Stimulated activated CD4-positive, alpha-beta T cell treated with anti-CD3 and anti-CD28 coated beads, Interleukin-2, amount 100 ng/mL, for 48 hours (primary cell): Measurements from ENCODE around the gene ADAMTSL3.
"Not testable (repeated sequence)": the region's sequence is repeated elsewhere in the genome, so short reads cannot be mapped to it uniquely, and the experiment has no call there.

ENCODE experiments used
- DNase-seq, 2 donors: peaks; one replicate each; pipeline ENCODE4 v3.0.0-alpha.2; 2020

Gene ADAMTSL3

GRCh38 chr15:83709811-83710210, 55.9 kb downstream of the ADAMTSL3 start:
- DNase-seq: no peak

DNA sequence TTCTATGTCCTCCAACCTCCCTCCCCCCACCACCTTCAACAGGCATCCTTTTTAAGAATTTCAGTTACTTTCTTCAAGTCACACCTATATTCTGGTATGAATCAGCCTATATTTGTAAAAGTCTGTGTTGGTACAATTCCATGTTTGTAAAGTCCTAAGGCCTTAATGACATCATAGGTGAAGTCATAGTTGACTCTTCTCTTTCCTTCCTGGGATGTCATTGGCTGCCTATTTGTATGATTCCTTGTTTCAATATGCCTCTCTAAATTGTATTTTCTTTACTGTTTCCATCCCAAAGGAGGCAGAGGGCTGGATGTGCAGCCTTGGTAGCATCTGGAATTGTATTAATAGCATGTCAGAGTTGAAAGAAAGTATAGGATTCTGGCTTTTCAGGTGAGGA, 56.5 kb downstream of the ADAMTSL3 start:
- no peak for DNase-seq

DNA sequence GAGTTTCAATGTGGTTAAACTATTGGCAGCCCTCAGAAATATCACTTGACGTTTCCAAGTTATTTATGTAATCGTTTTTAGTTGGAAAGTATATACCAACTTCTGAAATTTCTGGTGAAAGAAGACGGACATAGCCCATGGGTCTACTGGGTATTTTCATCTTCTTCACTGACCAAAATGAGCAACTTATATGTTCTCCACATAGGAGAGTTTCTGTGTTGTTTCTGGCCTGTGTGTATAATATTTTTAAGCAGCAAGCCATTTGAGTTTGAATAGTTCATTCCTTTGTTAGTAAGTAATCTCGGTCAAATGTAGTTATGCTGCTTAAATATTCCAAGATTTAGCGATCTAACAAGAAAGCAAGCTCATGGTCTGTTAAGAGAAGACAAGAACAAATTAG, 57.3 kb downstream of the ADAMTSL3 start:
- DNase-seq: no peak

DNA sequence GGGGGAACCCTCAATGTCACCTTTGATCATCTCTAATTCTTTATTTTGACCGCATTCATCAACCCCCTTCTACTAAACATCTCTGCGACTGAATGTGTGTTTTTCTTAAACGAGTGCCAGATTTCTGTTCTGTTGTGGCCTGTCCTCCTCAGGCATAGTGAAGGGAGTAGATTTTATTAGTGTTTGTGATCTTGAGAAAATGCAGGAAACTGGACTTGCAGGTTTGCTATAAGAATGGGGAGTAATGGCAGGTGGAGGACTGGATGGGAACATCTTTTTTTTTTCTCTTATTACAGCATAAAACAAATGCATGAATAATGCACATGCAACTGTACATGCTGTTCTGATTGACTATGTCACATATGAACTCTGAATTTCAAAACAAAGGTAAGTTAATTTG, 59.3 kb downstream of the ADAMTSL3 start:
- DNase-seq: no peak

DNA sequence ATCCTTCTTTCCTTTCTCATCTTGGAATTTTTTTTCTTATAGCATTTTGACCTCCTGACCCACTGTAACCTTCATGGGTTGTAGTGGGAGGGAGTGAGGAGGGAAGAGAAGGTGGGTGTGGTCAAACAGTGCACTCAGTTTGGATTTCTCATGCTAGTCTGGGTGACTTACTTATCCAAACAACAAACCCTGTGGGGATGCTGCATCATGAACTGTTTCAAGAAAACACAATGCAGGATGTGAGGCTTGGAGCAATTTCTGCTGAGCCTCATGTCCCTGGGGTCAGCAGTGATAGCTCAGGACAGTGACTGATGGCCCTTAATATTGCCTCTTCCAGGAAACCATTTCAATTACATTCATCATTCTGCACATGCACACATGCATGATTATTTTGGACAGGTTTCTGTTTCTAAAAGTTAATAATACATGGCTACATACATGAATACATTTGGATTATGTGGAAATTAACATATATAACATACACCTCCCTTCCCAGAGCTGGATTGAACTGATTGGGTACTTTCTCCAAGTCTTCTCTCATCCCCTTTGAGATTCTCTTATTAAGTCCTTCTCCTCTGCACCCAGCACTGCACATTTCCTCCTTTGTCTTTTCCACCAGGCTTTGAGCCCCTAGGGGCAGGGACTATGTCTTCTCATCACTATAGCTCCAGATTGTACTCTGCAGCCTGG, 61.2 kb downstream of the ADAMTSL3 start:
- no peak for DNase-seq

DNA sequence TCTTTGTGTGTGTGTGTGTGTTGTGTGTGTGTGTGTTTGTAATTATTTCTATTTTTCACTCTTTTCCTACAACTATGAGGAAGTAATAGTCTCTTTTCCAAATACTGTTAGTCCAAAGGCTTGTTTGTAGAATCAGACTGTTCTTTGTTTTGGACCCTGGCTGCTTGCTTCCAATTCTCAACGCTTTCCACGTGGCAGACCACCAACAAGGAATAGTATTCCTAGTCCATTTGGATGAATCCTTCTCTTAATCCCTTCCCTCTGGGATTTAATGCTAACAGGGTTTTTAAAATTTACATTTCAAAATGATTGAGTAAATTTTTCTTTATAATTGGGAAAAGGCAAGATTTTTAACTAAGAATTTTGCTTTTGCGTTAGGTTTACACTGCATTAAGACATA, 62.7 kb downstream of the ADAMTSL3 start:
- DNase-seq: no peak

DNA sequence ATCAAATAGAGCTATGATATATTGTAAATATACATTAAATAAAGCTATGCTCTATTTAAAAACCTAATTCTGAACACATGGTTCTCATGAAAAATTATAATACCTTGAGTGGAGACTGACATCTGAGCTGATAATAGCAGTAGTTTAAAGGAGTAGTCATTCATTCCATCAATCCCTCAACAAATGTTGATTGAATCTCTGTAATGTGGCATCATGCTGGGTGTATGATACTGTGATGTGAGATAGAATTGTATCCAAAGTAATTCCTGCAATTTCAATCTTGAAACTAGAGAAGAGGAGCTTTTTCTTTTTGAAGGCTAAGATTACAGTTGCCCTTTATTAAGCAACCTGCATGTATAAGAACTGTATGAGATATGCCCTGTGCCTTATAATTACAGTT, 63.1 kb downstream of the ADAMTSL3 start:
- no peak for DNase-seq

DNA sequence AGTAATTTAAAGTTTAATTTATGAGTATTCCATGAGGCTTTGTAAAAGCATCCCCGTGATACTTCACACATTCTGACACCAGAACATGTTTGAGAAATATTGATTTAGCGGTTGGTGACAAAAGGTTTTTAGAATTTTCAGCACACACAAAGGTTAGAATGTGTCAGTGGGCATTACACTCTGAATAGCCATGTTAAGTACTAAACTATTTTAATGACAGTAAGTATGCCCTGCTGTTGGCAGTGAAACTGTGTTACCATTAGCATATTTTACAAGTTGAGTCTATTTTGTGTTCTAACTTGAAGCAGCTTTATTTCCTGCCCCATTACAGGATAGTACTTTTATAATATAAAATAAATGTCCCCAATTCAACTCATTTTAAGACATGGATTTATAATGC, 66.5 kb downstream of the ADAMTSL3 start:
- no peak for DNase-seq

DNA sequence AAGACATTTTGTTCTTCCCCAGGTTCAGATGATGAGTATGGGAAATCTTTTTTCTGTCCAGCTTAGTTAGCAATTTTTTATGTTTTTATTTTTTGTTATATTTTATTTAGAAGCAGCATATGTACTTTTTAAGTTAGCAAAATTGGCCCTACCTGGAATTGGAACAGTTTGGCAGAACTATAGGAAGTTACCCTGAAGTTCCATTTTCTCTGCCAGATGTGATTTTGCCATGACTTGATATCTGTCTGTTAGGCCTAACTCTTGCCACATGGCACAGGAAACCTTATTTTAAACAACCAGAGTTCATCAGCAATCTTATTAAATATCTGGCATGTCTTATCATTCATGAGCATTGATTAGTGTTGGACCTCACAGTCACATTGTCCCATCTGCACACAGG, 67.1 kb downstream of the ADAMTSL3 start:
- no peak for DNase-seq

GRCh38 chr15:83721981-83722380, 68.1 kb downstream of the ADAMTSL3 start:
- DNase-seq: no peak

DNA sequence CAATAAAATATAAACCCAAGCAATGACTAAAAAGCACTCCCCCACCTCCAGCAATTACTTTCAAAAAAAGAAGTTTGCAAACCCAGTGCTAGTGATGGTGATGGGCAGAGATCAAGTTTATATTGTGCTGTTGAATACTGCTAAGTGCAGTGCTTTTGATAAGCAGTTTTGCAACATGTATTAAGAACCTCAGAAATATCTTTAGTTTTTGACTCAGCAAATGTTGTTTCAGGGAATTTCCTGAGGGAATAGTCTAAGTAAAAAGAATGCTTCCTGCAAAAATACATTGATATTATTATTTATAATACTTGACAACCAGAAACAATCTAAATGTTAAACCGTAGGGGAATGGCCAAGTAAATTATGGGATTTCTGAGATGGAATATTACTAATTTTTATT, 69.3 kb downstream of the ADAMTSL3 start:
- no peak for DNase-seq

DNA sequence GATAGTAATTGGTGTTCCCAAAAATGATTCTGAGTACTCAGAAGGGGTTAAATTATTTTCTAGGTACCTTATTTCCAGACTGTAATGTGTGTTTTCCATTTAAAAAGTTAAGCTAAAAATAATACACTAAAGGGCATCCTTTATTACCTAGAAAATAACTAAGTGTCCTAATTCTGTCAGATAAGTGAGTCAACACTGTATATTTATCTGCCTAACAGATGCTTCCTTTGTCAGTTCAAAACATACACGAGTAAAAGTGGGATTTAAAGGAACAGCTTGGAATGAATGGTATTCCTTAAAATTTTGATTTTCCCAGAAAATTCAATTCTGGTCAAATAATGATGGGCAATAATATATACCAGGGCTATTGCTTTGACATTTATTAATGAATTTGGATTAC, 78.3 kb downstream of the ADAMTSL3 start:
- DNase-seq: no peak

GRCh38 chr15:83732770-83733169, 78.8 kb downstream of the ADAMTSL3 start:
- no peak for DNase-seq

- no peak for DNase-seq
Observed at GRCh38 chr15:83733206-83733605, 79.3 kb downstream of the ADAMTSL3 start.

DNA sequence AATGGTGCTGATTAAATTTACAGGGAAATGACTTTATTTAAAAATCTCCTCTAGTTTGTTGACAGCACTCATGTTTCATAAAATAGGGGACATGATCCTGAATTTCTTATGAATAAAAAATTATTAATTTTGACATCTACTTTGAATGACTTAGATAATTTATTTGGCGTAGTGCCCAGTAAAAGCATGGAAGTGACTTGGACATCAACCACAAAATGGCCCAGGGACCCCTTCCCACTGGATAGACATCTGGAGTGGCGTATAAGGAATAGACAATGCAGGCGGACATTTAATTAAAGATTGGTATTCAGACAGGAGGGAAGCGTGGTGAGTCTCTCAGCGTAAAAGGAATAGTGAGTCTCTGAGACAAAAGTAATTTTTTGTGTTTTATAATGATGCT, 79.8 kb downstream of the ADAMTSL3 start:
- DNase-seq: no peak

- DNase-seq: no peak
Observed at GRCh38 chr15:83734487-83734886, 80.6 kb downstream of the ADAMTSL3 start.

- DNase-seq: no peak
Observed at GRCh38 chr15:83739629-83740028, 85.7 kb downstream of the ADAMTSL3 start.

DNA sequence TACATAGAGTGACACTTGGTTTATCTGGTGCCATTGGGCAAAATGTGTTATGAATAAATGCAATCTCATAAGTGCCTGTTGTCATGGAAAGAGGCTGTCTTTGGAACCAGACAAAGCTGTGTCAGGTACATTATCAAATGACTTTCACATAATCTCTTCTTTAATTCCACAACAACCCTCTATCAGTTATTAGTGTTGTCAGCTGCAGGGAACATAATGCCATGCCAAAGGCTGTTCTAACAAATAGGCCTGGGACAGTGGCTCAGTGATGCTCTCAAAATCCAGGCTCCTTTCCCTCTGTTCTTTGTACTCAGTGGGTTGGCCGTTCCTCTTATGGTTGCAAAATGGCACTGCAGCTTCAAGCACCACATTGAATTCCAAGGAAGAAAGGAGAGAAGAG, 91.8 kb downstream of the ADAMTSL3 start:
- no peak for DNase-seq

GRCh38 chr15:83746231-83746630, 92.3 kb downstream of the ADAMTSL3 start:
- DNase-seq: no peak

- no peak for DNase-seq
Observed at GRCh38 chr15:83747050-83747717, 93.3 kb downstream of the ADAMTSL3 start.

DNA sequence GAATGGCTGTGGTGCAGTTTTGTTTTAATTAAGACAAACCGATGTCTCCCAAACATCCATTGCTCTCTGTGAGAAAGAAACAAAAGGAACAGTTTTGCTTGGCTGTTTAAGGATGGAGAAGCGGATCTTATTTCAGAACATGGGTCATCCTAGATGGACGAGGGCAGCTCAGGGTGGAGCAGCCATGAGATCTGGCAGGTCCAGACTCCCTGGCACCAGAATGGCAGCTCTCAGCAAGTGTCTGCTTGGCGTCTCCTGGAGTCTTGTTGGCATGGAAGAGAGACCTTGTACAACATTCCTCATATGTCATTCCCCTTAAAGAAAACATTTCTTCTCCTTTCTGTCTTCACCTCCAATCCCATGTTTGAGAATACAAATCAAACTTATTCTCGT, 93.8 kb downstream of the ADAMTSL3 start:
- no peak for DNase-seq

GRCh38 chr15:83753872-83754493, 100.1 kb downstream of the ADAMTSL3 start:
- DNase-seq: no peak

GRCh38 chr15:83757291-83757690, 103.4 kb downstream of the ADAMTSL3 start:
- not testable (repeated sequence) for DNase-seq

GRCh38 chr15:83762367-83762766, 108.4 kb downstream of the ADAMTSL3 start:
- no peak for DNase-seq
